Mononuclear cell (primary cell): ENCODE results near the gene TMEM87A. TPM values are rescaled to one million over a fixed set of nuclear protein-coding genes. Genes with fewer than 3 reads are reported as not detected.

Experiments used
- H3K27me3 ChIP-seq: 2 replicates; pipeline ENCODE4 v1.6.0; 2011; ENCODE audit warnings: low read length, control low read depth; ENCODE audit not compliant: insufficient read depth
- H3K4me1 ChIP-seq: 2 replicates; pipeline ENCODE4 v1.5.1; 2011; ENCODE audit warnings: mild to moderate bottlenecking, low read length, control low read depth; ENCODE audit not compliant: insufficient read depth
- H3K4me3 ChIP-seq: 2 replicates; pipeline ENCODE4 v1.5.1; 2011; ENCODE audit warnings: mild to moderate bottlenecking, low read length, moderate library complexity
- H3K9me3 ChIP-seq: 2 replicates; pipeline ENCODE4 v1.5.1; 2011; ENCODE audit warnings: low read depth, mild to moderate bottlenecking, control low read depth, low read length
- total RNA-seq: library from RNA; depleted of rRNA; stranded (reverse); fragments of >200 nt; gene quantifications from one replicate; pipeline ENCODE4 v1.2.3, GENCODE V29; 2012

TMEM87A gene
- total RNA-seq, 1 donor: 78.3 TPM

DNA sequence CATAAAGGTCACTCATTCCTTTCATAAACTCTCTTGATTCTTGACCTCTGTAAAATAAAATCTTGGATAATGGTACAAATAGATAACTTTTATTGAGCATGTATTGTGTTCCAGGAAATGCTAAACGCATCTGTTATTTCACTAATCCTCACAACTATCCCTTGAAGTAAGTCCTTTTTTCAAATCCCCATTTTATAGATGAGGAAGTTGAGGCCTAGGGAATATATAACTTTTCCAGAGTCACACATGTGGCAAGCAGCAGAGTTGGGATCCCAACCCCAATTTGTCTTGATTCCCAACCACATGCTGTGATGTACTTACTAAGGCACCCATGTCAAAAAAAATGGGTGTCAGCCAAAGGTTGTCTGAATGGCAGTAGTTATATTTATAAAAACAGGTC lies 71.4 kb downstream of the TMEM87A start:
- no peaks in the 10 kb centered on the region for H3K9me3 ChIP-seq
- peaks cover 25% of the 10 kb centered on the region for H3K4me1 ChIP-seq
- no peaks in the 10 kb centered on the region for H3K27me3 ChIP-seq
- H3K4me3 ChIP-seq: no peak overlapping the region

DNA sequence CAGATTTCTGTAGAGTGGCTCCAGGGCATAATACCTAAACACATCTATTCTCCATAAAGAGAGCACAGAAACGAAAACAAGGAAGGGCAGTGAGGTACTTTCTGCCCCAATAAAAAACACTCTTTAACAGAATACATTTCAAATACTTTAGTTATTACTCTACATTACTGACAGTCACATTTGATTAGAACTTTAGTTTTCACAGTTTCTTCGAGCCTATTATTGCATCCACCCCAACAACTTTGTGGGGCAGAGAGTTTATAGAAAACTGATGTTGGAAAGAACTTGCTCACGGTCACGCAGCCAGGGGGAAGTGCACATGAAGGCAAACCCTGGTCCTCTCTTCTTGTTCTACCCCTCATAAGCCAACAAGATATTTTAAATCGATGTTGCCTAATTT lies 74.1 kb downstream of the TMEM87A start:
- no peaks in the 10 kb centered on the region for H3K27me3 ChIP-seq
- H3K4me3 ChIP-seq: no peak overlapping the region
- no peaks in the 10 kb centered on the region for H3K9me3 ChIP-seq
- H3K4me1 ChIP-seq: peaks cover 6% of the 10 kb centered on the region

DNA sequence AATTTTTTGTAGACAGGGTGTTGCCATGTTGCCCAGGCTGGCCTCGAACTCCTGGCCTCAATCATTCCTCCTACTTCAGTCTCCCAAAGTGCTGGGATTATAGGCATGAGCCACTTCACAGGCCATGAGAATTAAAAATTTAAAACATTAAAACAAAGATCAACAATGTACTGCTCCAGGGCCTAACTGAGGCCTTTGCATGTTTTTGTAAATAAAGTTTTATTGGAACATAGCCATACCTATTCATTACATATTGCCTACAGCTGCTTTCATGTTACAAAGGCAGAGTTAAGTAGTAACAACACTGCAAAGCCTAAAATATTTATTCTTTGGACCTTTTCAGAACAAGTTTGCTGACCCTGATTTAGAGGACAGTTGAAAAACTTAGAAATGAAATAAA lies 74.7 kb downstream of the TMEM87A start:
- no peaks in the 10 kb centered on the region for H3K27me3 ChIP-seq
- H3K4me1 ChIP-seq: peaks cover under 1% of the 10 kb centered on the region
- H3K9me3 ChIP-seq: no peaks in the 10 kb centered on the region
- no peak overlapping the region for H3K4me3 ChIP-seq

DNA sequence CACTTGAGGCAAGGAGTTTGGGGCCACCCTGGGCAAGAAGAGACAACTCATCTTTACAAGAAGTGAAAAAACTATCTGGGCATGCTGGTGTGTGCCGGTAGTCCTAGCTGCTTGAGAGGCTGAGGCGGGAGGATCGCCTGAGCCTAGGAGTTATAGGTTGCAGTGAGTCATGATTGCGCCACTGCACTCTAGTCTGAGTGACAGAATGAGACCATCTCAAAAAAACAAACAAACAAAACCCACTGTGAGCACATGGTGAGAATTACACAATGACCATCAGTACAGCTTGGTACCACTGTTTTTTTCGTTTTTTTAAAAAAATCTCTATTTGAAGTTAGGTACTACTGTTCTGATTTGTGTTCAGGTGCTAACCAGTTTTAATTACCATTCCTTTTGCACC lies 78.7 kb downstream of the TMEM87A start:
- H3K9me3 ChIP-seq: no peaks in the 10 kb centered on the region
- H3K4me3 ChIP-seq: no peak overlapping the region
- no peaks in the 10 kb centered on the region for H3K27me3 ChIP-seq

DNA sequence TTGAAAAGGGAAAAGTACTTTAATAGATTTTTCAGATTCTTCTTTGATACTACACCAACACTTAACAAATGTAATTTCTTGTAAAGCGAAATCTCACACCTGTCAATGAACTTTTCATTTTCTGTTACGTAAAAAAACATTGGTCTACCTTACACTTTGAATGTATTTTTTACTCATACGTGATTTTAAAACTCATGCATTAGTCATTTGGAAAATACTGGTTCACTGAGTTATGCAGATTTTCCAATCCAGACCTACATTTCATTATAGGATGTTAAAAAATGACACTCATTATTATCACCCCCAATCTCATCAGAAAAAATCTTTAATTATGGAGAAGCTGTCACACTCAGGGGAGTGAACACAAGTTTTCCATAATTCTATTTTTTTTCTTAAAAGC lies 79.8 kb downstream of the TMEM87A start:
- Histone ChIP-seq H3K9me3 (no peaks in the 10 kb centered on the region), H3K4me3 (no peak overlapping the region), H3K4me1 (no peaks in the 10 kb centered on the region), H3K27me3 (no peaks in the 10 kb centered on the region)

More for the DNA sequence above, 78.7 kb downstream of the TMEM87A start:
- no peaks in the 10 kb centered on the region for H3K4me1 ChIP-seq

DNA sequence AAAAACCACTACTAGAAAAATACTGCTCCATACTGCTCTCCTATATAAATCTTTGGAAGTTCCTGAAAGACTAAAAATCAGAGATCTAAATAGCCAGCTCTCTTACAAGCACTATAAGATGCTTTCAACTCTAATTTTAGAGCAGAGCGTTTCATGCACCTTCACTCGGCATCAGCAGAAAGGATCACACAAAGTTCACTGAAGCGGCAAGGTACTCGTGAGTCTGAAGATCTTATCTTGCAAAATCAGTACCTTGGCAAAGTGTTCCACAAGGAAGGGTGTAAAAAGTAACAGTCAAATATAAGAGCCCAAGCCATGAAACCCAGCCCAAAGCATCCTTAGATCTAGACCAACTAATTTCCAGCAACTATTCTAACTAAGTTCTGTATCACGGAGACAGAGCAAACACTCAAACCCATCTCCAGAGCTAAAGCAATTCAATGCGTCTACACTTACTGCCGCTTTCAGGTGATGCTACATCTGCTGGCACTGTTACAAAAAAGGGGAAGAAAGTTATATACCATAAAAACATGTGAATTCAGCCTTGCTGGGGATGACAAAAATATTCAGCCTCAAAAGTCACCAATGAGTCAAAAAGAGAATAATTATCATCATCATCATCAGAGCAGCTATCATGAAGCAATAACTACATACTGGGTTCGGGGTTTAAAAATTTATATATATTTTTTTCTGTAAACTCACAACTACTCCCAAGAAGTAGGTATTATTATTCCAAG lies 81.5 kb downstream of the TMEM87A start:
- Histone ChIP-seq H3K4me3 (no peak overlapping the region), H3K9me3 (no peaks in the 10 kb centered on the region), H3K27me3 (no peaks in the 10 kb centered on the region), H3K4me1 (no peaks in the 10 kb centered on the region)

DNA sequence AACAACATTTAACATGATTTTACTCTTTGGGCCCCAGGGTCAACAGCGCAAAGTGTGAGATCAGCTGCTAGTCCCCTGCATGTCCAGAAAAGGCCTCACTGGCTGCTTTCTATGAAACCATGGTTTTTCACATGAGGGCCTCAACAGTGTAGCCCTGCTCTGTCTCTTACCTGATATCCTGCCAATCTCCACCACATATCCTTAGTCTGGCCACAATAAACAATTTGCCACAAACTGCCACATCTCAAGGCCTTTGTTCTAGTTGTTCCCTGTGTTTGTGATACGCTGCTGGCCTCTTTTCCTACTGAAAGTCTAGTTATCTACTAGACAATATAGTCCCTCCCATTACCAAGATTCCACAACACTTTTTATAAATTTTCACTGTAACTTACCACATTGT lies 82.9 kb downstream of the TMEM87A start:
- Histone ChIP-seq H3K9me3 (no peaks in the 10 kb centered on the region), H3K4me3 (no peak overlapping the region), H3K27me3 (no peaks in the 10 kb centered on the region), H3K4me1 (no peaks in the 10 kb centered on the region)

DNA sequence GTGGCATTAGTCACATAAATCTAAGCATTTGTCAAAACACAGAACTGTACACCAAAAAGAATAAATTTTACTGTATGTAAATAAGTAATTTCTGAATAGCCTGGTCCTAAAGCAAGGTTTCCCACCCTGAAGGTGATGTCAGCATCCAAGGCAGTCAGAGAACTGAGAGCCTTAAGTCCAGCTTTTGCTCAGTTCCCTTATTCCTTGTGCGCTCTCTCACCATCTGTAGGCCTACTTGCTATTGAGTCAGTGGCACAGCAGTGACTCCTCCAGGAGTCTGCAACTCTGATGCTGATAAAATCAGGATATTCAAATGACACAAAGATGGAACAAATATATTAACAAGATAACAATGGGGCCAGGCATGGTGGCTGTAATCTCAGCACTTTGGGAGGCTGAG lies 87.4 kb downstream of the TMEM87A start:
- Histone ChIP-seq H3K9me3 (no peaks in the 10 kb centered on the region), H3K4me3 (no peak overlapping the region), H3K27me3 (no peaks in the 10 kb centered on the region)

DNA sequence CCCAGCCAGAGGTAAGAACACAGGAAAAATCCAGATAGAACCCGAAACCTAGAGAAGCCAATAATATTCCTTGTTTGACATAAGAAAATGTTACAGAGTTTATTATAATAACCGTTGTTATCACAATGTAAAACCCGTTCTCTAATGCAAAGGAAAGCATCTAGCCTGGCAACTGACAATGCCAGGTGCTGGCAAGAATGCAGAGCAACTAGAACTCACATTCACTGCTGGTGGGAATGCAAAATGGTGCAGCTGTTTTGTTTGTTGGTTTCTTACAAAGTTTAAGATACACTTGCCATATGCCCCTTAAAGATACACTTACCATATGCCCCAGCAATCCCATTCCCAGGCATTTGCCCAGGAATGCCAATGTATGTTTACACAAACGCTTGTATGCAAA lies 88.5 kb downstream of the TMEM87A start:
- Histone ChIP-seq H3K4me1 (peaks cover 24% of the 10 kb centered on the region), H3K9me3 (no peaks in the 10 kb centered on the region), H3K4me3 (no peak overlapping the region), H3K27me3 (no peaks in the 10 kb centered on the region)

More for the DNA sequence above, 87.4 kb downstream of the TMEM87A start:
- peaks cover 24% of the 10 kb centered on the region for H3K4me1 ChIP-seq

DNA sequence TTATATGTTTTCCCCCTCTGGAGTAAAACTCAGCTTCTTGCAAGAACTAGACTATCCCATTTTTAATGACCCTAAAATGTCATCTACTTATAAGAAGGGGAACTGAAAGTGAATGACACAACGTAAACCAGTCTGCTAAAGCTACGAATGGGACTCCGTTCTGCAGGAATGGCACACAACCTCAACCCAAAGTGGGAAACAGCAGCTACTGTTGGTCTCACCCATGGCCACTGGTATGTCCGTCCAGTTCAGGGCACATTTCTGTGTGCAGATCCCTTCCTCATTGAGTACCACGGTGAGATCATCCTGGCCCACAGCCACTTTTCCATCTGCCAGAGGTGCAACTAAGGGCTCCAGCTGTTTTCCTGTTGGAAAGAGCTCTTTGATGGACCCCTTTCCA lies 88.9 kb downstream of the TMEM87A start:
- no peak overlapping the region for H3K4me3 ChIP-seq
- H3K9me3 ChIP-seq: no peaks in the 10 kb centered on the region
- H3K4me1 ChIP-seq: peaks cover 24% of the 10 kb centered on the region
- H3K27me3 ChIP-seq: no peaks in the 10 kb centered on the region

DNA sequence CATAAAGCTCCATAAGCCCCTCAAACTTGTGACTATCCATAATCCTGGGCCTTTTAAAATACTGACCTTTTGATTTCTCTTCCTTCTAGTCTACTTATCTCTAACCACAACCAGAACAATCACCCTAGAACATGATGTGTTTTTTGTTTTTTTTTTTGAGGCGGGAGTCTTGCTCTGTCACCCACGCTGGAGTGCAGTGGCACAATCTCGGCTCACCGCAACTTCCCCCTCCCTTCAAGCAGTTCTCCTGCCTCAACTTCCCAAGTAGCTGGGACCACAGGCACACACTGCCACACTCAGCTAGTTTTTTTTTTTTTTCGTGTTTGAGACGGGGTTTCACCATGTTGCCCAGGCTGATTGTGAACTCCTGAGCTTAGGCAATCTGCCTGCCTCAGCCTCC lies 90.3 kb downstream of the TMEM87A start:
- Histone ChIP-seq H3K4me1 (peaks cover 24% of the 10 kb centered on the region), H3K4me3 (no peak overlapping the region), H3K27me3 (no peaks in the 10 kb centered on the region)

DNA sequence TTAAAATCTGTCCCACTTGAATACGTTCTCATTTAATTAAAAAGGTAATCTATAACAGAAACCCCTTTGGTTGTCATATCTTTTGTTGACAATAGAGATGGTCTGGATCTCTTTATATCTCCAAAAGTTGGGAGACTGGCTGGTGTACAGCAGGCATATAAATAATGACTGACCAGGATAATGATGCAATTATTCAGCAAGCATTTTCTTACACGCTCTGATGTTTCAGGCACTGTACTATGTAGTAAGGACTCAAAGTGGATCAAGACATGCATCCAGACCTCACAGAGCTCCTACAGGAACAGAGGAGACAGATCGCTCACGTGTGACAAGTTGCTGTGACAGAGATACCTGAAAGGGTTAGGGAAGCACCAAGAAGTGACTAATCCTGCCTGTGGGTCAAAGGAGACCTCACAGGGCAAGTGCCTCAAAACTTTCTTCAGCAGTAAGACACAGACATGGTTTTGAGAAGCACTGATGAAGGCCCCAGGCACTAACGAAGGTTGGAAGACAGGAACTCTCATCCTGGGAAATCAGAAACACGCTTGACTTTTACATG lies 90.8 kb downstream of the TMEM87A start:
- no peak overlapping the region for H3K4me3 ChIP-seq
- no peaks in the 10 kb centered on the region for H3K9me3 ChIP-seq
- H3K27me3 ChIP-seq: no peaks in the 10 kb centered on the region
- H3K4me1 ChIP-seq: peaks cover 24% of the 10 kb centered on the region

More for the DNA sequence above, 90.3 kb downstream of the TMEM87A start:
- H3K9me3 ChIP-seq: no peaks in the 10 kb centered on the region

DNA sequence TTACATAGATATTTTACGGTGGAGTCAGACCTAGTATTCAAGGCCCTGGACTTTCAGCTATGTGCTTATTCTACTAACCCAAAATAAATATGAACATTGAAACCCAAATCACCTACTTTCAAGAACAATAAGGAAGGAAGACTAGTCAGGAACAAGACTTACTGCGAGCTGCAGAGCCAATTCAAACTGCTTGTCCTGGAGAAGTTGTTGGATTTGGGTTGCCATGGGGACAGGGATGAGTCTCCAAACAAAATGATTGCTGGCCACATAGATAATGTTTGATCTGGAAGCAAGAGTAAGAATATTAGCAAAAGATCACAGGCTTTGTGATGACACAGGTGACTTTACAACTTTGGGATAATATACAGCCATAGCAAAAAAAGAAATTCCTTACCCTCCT lies 95.2 kb downstream of the TMEM87A start:
- peaks cover 7% of the 10 kb centered on the region for H3K4me1 ChIP-seq
- H3K9me3 ChIP-seq: no peaks in the 10 kb centered on the region
- no peaks in the 10 kb centered on the region for H3K27me3 ChIP-seq
- no peak overlapping the region for H3K4me3 ChIP-seq

DNA sequence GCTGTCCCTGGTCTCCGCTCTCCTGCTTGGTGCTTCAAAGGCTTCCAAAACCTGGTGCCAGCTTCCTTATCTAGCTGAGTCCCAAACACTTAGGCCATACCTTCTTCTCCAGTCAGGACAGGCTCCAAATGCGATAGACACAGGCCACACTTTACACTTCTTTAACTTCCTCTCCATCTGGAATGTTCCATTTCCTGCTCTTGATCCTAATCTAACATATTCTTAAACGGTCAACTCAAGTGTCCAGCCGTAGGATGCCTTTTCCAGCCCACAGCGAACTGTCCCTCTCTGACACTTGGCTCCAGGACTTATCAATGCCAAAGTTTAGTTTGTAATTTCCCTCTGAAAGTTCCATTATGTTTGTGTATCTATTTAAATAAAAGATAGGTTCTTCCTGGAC lies 97.6 kb downstream of the TMEM87A start:
- Histone ChIP-seq H3K27me3 (no peaks in the 10 kb centered on the region), H3K4me3 (no peak overlapping the region), H3K4me1 (peaks cover 13% of the 10 kb centered on the region), H3K9me3 (no peaks in the 10 kb centered on the region)

DNA sequence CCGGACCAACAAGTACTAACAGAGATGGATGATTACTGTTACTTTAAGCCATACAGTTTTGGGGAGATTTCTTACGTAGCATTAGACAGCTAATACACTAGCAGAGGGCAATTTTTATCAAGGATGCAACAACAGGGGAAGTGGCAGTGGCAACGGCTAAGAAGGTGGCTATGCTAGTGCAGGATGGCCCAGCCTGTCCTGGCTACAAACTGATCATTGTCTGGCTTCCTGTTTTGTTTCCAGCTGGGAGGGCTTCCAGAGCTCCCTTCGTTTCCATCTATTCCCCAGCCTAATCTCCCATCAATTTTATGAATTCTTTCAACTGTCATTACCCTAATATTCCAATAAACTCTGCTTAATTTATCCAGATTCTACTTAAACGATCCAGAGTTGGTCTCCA lies 100.8 kb downstream of the TMEM87A start:
- Histone ChIP-seq H3K27me3 (no peaks in the 10 kb centered on the region), H3K4me1 (peaks cover 14% of the 10 kb centered on the region), H3K9me3 (no peaks in the 10 kb centered on the region), H3K4me3 (no peak overlapping the region)

DNA sequence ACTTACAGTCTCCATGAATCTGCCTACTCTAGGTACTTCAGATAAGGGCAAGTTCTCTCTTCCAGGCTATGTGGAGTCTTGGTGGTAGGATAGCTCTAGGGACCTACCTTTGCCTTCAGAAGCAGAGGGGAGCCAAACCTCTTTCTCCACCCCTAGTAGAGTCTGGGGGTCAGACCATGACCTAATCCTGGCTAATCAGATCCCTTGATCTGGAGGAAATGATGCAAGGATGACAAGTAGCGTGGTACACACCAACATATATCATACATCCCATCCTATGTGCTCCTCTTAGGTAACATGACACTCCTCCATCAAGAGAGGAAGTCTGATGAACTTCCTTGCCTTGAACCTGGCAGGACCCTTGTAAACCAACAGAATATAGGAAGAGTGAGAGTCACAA lies 101.4 kb downstream of the TMEM87A start:
- no peaks in the 10 kb centered on the region for H3K27me3 ChIP-seq
- H3K4me3 ChIP-seq: no peak overlapping the region
- H3K4me1 ChIP-seq: peaks cover 14% of the 10 kb centered on the region
- H3K9me3 ChIP-seq: no peaks in the 10 kb centered on the region
